SK-N-MC (cell line): ENCODE measurements around the gene C3orf52.

Experiments
- DNase-seq: peaks from one replicate; pipeline ENCODE4 v3.0.0-alpha.2; 2011; ENCODE audit warnings: low read depth, low spot score
- H3K27ac ChIP-seq: fragments of 200-600 bp; sonication (generic); 2 replicates; pipeline ENCODE4 v1.5.1; 2016; ENCODE audit warnings: mixed run types
- H3K36me3 ChIP-seq: fragments of 200-600 bp; sonication (generic); 2 replicates; pipeline ENCODE4 v1.6.1; 2017; ENCODE audit warnings: antibody characterized with exemption, low read length, mixed read lengths; ENCODE audit not compliant: insufficient read depth
- H3K4me3 ChIP-seq: fragments of 200-600 bp; sonication (generic); 2 replicates; pipeline ENCODE4 v1.5.1; 2016
- H3K9ac ChIP-seq: fragments of 200-600 bp; sonication (generic); 2 replicates; pipeline ENCODE4 v1.8.0; 2017; ENCODE audit warnings: mixed run types, mixed read lengths; ENCODE audit not compliant: insufficient read length
- H3K9me3 ChIP-seq: fragments of 200-600 bp; sonication (generic); 2 replicates; pipeline ENCODE4 v1.6.1; 2017; ENCODE audit warnings: low read depth, mild to moderate bottlenecking, antibody characterized with exemption, low read length, moderate library complexity, mixed read lengths
- EZH2 ChIP-seq: fragments of 200-600 bp; sonication (generic); IDR thresholded peaks from one replicate; pipeline ENCODE4 v1.6.1; 2017; ENCODE audit warnings: antibody characterized with exemption
- FOXP2 ChIP-seq: optimal IDR thresholded peaks from 2 replicates; pipeline ENCODE3; 2011; ENCODE audit warnings: mild to moderate bottlenecking, moderate library complexity; ENCODE audit not compliant: insufficient read depth; ENCODE audit errors: extremely low read length, control extremely low read depth
- POLR2AphosphoS5 ChIP-seq: IDR thresholded peaks from 2 replicates; pipeline ENCODE4 v1.6.1; 2012; ENCODE audit warnings: mild to moderate bottlenecking, low read depth, low read length, borderline replicate concordance

C3orf52 gene

DNA sequence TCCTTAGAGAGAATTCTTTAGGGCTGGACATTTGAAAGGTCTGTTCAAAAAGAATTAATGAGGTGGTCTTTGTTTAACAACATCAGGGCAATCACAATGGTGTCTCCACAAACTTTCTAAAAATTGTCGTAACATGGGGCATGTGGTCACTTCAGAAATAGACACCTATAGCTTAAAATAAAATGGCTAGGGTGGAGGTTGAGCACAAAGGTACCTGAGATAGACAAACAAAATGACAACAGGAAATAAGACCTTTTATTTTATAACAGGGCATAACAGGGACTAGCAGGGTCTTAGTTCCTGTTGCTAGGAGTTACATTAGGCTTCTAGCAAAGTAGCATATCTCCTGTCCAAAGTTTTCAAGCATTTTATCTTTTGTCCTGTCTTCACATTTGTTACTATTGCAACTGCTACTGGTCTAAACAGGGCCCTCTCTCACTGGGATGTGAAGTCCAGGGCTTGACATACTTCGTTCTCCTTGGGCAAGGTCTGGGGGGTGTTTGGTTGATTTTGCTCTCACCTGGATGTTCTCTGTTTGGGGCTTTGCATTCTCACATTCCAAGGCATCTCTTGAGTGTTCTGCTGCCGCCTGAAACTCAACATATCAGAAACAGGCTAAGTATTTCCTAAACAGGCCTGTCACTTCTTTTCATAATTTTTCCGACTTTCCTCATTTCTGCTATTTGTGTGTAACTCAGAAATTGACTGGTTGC lies 43.9 kb downstream of the C3orf52 start:
- no peak for DNase-seq
- no peak overlapping the region for H3K27ac ChIP-seq
- H3K9me3 ChIP-seq, result no peaks in the 10 kb centered on the region
- TF ChIP-seq EZH2 (no peak), FOXP2 (no peak), POLR2AphosphoS5 (no peak)
- H3K9ac ChIP-seq, result no peak overlapping the region
- no peaks in the 10 kb centered on the region for H3K36me3 ChIP-seq
- no peak overlapping the region for H3K4me3 ChIP-seq

DNA sequence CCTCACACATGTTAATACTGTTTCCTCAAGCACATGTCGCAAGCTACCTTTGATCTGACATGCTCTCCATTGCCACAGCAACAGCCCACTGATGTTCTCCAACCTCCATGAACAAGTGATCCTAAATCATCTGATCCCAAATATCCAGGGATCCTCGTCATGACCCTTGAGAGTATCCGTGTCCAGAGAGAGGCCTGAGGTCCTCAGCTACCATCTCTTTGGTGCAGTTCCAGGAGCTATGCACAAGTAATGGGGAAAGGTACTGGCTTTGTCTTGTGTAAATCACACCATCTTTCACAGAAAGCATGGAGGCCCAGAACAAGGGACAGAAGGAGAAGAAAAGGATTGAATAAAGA lies 44.4 kb downstream of the C3orf52 start:
- Histone ChIP-seq H3K36me3 (no peaks in the 10 kb centered on the region), H3K4me3 (no peak overlapping the region), H3K9me3 (no peaks in the 10 kb centered on the region), H3K27ac (no peak overlapping the region), H3K9ac (no peak overlapping the region)
- no peak for TF ChIP-seq FOXP2
- TF ChIP-seq POLR2AphosphoS5, result no peak
- TF ChIP-seq EZH2, result no peak
- DNase-seq, result no peak

DNA sequence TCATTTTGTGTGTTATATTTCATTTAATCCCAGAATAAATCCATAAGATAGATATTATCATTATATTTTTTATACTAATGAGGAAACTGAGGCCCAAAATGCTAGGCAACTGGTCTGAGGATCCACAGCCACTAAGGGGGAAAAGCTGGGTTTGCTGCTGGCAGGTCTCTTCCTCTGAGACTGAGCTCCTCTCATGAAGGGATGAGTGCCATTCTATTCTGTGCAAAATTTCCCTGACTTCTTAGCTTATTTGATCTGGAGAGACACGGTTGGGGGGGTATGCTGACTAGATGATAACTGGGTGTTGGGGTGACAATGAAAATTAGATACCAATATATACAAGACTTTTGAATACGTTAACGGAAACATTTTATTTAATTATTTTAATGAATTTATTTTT lies 44.9 kb downstream of the C3orf52 start:
- H3K27ac ChIP-seq, result no peak overlapping the region
- H3K4me3 ChIP-seq, result no peak overlapping the region
- no peaks in the 10 kb centered on the region for H3K9me3 ChIP-seq
- DNase-seq, result no peak
- no peak for TF ChIP-seq EZH2
- no peak for TF ChIP-seq POLR2AphosphoS5
- no peak for TF ChIP-seq FOXP2
- no peaks in the 10 kb centered on the region for H3K36me3 ChIP-seq
- no peak overlapping the region for H3K9ac ChIP-seq

DNA sequence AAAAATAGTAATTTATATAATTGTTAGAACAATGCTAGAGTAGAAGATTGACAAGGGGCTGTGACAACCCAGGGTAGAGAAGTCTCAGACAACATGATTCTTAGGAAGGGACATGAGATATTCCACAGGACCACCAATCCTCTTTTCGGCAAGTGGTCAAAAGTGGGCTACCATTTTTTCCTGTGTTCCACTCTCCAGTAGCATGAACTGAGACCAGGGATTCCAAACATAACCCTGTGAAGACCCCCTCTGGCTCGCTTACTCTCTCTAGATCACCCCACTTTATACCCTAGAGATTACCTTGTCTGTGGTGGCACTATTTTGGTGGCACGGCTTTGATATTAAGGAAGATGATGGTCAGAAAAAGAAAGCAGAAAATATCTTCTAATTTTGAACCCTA lies 45.9 kb downstream of the C3orf52 start:
- no peak for DNase-seq
- Histone ChIP-seq H3K9me3 (no peaks in the 10 kb centered on the region), H3K27ac (no peak overlapping the region), H3K36me3 (no peaks in the 10 kb centered on the region), H3K9ac (no peak overlapping the region), H3K4me3 (no peak overlapping the region)
- TF ChIP-seq EZH2 (no peak), FOXP2 (no peak)

DNA sequence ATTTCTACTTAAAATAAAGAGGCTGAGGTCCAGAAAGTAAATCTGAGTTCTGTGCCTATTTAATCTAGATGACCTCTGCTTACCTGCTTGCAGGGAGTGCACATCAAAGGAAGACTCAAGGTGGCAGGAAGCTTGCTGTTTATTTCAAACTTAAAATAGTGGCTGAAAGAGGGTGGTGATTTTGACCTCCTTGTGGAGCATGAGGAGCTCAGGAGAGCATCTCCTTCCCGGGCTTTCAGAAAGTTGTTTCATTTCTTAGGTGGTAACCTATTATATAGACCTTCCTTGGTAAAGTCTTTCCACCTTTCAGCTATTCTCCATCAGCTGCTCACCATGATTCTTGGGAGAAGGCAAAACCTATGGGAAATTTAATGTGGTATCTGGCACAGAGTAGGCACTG lies 46.4 kb downstream of the C3orf52 start:
- Histone ChIP-seq H3K9me3 (no peaks in the 10 kb centered on the region), H3K9ac (no peak overlapping the region), H3K4me3 (no peak overlapping the region), H3K27ac (no peak overlapping the region), H3K36me3 (no peaks in the 10 kb centered on the region)
- TF ChIP-seq EZH2, result no peak
- no peak for TF ChIP-seq FOXP2
- no peak for TF ChIP-seq POLR2AphosphoS5
- no peak for DNase-seq

DNA sequence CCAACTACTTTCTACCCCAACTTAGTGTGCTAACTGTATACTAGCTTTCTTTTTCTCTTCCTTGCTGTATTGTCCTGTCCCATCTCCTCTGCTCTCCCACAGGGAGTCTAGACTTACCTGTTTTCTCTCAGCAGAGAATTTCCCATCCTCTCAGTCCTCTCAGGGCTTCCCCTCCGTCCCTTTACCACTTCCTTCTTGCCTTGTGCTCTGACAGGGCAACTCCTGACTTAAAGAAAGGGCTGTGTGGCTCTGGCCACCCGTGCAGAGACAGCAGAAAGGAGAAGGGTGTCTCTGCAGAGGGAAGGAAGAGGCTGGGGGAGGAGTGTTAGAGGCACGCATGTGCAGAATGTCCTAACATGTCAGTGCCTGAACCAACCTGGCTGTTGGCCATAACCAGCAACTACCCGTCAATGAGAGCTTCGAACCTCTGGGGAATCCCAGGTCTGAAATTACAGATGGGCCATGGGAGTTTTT lies 46.8 kb downstream of the C3orf52 start, which contains the start of gene GCSAM:
Gene GCSAM, minus strand, starts transcription at position 274 of the 474 bp plus-strand sequence. Its CDS starts 128 bp downstream, at position 146.
- no peak for DNase-seq
- Histone ChIP-seq H3K4me3 (no peak within 1 kb of the TSS), H3K9ac (no peak within 1 kb of the TSS), H3K9me3 (no peaks in the 10 kb centered on the region), H3K27ac (no peak within 1 kb of the TSS), H3K36me3 (no peaks in the 10 kb centered on the region)
- TF ChIP-seq POLR2AphosphoS5 (no peak), FOXP2 (no peak), EZH2 (no peak)

DNA sequence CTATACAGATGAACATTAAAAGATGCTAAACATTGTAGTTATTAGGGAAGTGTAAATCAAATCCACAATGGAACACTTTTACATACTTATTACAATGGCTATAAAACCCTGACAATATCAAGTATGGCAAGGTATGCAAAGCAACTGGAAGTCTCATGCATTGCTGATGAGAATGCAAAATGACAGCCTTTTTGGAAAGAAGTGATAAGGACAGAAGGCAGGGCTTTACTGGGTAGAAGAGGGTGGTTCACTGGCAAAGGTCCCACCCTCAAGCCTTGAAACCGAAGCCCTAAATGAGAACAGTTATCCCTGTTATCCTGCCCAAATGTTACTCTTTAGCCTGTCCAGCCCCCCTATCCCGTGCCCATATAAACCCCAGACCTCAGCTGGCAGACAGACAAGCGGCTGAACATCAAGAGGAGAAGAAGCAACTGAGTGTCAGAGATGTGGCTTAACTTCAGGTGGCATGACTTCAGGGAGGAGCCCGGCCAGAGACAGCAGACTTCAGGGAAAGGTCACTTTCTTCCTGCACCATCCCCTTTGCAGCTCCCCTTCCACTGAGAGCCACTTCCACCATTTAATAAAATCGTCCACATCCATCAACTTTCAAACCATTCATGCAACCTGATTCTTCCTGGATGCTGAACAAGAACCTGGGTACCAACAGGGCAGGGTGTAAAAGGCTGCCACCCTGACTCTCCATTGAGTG lies 47.6 kb downstream of the C3orf52 start:
- Histone ChIP-seq H3K4me3 (no peak overlapping the region), H3K9ac (no peak overlapping the region), H3K36me3 (no peaks in the 10 kb centered on the region), H3K27ac (no peak overlapping the region), H3K9me3 (no peaks in the 10 kb centered on the region)
- DNase-seq, result no peak
- no peak for TF ChIP-seq FOXP2
- no peak for TF ChIP-seq POLR2AphosphoS5
- no peak for TF ChIP-seq EZH2

DNA sequence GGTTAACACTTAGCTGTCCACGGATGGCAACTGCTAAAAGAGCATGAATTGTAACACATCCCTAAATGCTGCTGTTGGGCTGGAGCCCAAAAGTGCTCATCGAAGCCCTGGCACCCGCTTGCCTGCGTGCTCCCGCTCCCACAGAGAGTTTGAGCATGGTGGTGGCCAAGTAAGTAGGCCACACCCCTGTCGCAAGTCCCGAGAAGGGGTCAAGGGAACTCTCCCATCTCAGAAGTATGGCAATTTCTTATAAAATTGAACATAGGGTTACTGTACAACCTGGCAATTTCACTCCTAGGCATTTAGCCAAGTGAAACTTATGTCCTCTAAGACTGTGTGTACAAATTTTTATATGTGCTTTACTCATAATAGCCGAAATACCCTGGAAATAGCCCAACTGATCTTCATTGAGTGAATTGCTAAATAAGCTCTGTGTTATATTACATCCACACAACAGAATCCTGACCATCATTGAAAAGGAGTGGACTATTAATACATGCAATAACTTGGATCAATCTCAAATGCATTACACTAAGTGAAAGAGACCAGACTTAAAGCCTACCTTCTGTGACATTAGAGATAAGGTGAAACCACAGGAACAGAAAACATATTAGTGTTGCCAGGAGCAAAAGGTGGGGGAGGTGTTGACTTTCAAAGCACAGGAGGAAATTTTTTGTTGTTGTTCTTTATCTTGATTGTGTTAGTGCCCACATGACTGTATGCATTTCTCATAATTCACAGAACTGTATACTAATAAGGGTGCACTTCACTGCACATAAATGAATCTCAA lies 48.3 kb downstream of the C3orf52 start:
- H3K4me3 ChIP-seq, result no peak overlapping the region
- no peaks in the 10 kb centered on the region for H3K36me3 ChIP-seq
- H3K27ac ChIP-seq, result no peak overlapping the region
- DNase-seq, result no peak
- no peaks in the 10 kb centered on the region for H3K9me3 ChIP-seq
- no peak for TF ChIP-seq FOXP2
- TF ChIP-seq EZH2, result no peak
- TF ChIP-seq POLR2AphosphoS5, result no peak
- no peak overlapping the region for H3K9ac ChIP-seq
